ENCODE measurements around the gene GPM6B.
A peak's percentile ranks its signal among the peaks of the same experiment; 100 is the strongest.

GPM6B gene

DNA sequence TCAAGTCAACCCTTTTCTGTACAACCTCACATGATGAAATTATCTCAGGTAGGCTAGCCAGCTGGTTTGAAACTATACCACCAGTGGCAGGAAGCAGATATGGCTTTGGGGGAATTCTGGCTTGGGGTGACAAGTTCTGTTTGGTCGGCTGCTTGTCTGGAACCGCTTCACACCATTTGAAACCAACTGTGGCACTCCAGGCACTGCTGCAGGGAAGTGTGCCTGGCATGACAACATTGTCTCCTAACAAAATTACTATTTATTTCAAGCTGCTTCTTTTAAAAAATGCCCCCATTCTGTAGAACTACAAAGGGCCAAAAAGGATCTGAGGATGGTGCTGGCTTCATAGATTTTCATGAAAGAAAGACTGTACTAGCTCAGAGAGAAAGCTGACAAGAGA, 37.1 kb upstream of the GPM6B start:
- DNase-seq (ENCODE audit: low read depth): no peak
- TF ChIP-seq, protein P1, sequence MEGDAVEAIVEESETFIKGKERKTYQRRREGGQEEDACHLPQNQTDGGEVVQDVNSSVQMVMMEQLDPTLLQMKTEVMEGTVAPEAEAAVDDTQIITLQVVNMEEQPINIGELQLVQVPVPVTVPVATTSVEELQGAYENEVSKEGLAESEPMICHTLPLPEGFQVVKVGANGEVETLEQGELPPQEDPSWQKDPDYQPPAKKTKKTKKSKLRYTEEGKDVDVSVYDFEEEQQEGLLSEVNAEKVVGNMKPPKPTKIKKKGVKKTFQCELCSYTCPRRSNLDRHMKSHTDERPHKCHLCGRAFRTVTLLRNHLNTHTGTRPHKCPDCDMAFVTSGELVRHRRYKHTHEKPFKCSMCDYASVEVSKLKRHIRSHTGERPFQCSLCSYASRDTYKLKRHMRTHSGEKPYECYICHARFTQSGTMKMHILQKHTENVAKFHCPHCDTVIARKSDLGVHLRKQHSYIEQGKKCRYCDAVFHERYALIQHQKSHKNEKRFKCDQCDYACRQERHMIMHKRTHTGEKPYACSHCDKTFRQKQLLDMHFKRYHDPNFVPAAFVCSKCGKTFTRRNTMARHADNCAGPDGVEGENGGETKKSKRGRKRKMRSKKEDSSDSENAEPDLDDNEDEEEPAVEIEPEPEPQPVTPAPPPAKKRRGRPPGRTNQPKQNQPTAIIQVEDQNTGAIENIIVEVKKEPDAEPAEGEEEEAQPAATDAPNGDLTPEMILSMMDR (IDR thresholded peaks at IDR 0.05; ENCODE audit: low read depth, low read length, missing control alignments): no peak
- H3K4me3 ChIP-seq (ENCODE audit: low read depth, low read length): no peak overlapping the region

DNA sequence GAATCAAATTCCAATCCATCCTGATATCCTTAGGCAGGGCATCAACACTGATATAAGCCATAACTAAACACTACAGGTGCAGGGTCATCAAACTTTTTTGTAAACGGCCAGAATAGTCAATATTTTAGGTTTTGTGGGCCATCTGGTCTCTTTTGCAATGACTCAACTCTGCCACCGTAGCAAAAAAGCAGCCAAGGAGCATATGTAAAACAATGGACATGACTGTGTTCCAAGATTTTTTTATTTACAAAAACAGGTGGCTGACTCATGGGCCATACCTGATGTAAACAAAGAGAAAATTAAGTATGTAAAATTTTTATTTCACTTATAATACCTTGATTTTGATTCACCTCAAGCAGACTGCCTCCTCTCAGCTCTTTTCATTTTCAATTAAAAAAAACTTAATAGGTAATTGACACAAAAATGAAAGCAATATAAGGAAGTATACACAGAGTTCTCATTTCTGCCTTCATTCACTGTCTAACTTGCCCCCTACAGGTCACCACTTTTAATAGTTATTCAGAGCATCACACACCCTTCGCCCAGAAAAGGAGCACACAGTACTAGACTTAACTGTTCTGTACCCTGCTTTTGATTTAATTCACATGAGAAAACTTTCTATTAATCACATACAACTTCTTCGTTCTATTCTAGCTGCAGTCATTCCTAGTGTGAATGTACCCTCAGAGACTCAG, 35.3 kb upstream of the GPM6B start:
- no peak overlapping the region for H3K4me3 ChIP-seq (ENCODE audit: low read depth, low read length)
- no peak for DNase-seq (ENCODE audit: low read depth)
- TF ChIP-seq, protein P1 (IDR thresholded peaks at IDR 0.05; ENCODE audit: low read depth, low read length, missing control alignments): peak; percentile 38

DNA sequence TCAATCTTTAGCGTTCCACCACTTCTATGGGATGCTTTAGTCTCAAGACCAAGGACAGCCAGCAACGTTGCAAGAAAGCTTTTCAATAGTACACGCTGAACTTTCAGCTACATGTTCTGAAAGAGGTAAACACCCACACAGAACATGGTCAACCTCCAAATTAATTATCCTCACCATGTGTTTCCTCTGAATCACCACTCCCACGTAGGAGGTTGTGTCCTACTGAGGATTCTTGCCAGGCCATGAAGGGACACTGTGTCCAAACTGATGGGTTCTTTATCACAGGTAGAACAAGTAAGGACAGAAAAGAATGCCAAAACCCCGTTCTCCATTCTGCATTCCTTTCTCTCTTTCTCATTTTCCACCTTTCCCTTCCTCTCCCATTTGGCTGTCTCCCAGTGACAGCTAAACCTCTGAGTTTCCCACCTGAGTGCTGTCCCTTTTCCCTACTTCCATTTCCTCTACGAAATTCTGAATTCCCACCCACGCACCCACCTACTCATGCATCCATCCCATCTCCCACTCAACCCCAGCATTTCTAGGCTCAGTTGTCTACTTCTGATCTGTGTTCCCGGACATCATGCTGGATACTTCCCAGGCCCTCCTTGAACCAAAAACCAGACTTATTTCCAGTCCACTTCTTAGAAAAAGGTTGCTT, 29.0 kb upstream of the GPM6B start:
- no peak for DNase-seq (ENCODE audit: low read depth)
- TF ChIP-seq, protein P1 (IDR thresholded peaks at IDR 0.05; ENCODE audit: low read depth, low read length, missing control alignments): no peak
- no peak overlapping the region for H3K4me3 ChIP-seq (ENCODE audit: low read depth, low read length)

DNA sequence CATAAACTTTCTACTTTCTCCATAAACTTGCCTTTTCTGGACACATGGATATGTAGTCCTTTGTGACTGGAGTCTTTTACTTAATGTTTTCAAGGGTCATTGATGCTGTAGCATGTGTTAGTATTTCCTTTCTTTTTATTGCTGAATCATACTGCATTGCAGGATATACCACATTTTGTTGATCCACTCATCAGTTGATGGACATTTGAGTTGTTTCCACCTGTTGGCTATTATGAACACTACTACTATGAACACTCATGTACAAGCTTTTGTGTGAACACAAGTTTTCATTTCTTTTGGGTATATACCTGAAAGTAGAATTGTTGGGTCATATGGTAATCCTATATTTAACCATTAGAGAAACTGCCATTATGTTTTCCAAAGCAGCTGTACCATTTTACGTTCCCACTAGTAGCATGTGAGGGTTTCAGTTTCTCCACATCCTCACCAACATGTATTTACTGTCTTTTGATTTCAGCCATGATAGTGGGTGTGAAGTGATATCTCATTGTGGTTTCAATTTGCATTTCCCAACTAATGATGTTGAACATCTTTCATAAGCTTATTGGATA, 26.3 kb upstream of the GPM6B start:
- TF ChIP-seq, protein P1 (IDR thresholded peaks at IDR 0.05; ENCODE audit: low read depth, low read length, missing control alignments): no peak
- no peak overlapping the region for H3K4me3 ChIP-seq (ENCODE audit: low read depth, low read length)
- no peak for DNase-seq (ENCODE audit: low read depth)

DNA sequence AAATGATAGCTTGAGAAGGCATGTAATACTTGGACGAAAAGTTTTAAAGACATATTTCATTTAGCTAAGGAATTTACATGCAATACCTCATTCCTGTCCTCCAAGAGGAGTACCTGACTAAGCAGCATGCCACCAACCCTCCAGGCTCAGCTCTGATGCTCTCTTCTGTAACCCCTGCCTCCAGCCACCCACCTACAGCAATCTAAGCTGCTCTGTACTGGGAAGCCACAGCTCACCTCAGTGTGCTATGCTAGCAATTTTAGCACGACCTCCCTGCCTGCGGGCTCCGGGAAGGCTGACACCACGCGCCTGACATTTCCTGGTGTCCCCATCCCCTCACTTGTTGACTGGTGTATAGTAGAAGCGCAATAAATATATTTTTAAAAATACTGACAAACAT, 23.2 kb upstream of the GPM6B start:
- no peak for DNase-seq (ENCODE audit: low read depth)
- TF ChIP-seq, protein P1 (IDR thresholded peaks at IDR 0.05; ENCODE audit: low read depth, low read length, missing control alignments): no peak
- no peak overlapping the region for H3K4me3 ChIP-seq (ENCODE audit: low read depth, low read length)

DNA sequence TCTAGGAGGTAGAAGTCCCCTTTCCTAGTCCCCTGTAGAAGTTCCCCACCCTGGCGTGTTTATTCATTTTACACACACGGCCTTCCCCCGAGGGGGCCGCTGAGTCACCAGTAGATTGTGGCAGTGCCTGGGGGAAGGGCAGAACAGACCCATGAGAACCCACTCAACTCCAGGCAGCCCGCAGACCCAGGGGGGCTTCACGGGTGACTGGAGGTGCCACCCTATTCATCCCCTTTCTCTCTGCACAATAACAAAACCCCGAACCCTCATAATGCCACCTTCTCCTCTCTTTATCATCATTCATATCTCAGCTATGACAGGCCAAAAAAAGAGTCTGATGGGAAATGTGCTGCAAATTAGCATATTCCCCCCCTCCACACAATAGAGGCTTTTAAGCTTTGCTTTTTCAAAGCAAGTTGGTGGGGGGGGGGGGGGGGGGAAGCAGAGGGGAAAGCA, 20.4 kb upstream of the GPM6B start:
- no peak for DNase-seq (ENCODE audit: low read depth)
- H3K4me3 ChIP-seq (ENCODE audit: low read depth, low read length): no peak overlapping the region
- TF ChIP-seq, protein P1 (IDR thresholded peaks at IDR 0.05; ENCODE audit: low read depth, low read length, missing control alignments): no peak

Data from GM12864 (cell line).